NCI-H1092 treated with DMSO at 0.1 percent for 48 hours (cell line): Measurements from ENCODE around the gene FEV.
A peak's percentile ranks its signal among the peaks of the same experiment; 100 is the strongest.

Experiments used
- DNase-seq: peaks from one replicate; lab custom pipeline; 2025; lab: John Stamatoyannopoulos, UW

Gene FEV

DNA sequence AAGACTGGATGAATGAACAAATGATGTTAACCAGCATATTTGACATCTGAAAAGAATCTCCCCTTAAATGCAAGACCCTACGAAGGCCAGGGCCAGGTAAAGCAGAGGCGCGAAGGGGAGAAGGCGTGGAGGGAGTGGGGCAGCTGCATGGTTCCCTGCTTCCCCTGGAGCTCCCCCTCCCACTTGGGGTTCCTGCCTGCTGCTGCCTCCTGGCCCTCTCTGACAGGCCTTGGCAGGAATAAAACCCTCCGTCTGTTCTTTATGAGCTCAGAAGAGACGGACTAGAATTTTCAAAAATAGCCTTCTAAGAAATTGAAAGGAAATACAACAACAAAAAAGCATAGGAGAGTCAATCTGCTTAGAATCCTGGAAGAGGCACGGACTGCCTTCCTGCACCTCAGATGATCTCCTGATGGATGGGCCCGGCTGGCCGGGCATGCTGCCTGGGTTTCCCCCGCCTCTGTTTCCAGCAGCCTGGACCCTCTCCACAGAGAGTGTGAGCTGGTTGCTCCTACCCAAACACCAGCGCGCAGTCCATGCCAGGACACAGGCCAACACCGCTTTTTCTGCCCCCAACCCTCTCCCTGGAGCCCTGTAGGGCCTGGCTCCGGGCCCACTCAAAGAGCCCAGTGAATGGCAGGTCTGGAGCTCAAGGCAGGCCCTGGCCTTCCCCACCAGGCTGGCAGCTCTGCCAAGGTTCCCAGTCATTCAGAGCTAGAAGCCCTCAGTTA, 32.4 kb upstream of the FEV start:
- DNase-seq: peak; percentile 59

DNA sequence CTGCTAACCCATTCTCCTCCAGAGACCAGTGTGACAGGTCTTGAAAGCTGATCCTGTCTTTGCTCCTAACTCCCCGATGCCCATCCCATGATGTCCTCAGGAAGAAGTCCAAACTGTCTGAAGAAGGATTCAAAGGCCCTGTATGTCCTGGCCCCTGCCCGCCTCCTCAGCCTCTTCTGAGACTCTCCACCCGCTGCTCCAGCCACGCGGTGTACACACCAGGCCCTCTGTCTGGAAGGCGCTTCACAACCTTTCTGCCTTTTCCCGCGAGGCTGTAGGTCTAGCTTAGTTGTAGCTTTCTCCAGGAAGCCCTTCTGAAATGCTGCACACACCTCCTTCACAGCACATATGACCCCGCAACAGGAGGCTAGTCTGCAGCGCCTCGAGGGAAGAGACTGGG, 31.7 kb upstream of the FEV start:
- DNase-seq: no peak

- no peak for DNase-seq
Observed at GRCh38 chr2:219010873-219011272, 25.9 kb upstream of the FEV start.

DNA sequence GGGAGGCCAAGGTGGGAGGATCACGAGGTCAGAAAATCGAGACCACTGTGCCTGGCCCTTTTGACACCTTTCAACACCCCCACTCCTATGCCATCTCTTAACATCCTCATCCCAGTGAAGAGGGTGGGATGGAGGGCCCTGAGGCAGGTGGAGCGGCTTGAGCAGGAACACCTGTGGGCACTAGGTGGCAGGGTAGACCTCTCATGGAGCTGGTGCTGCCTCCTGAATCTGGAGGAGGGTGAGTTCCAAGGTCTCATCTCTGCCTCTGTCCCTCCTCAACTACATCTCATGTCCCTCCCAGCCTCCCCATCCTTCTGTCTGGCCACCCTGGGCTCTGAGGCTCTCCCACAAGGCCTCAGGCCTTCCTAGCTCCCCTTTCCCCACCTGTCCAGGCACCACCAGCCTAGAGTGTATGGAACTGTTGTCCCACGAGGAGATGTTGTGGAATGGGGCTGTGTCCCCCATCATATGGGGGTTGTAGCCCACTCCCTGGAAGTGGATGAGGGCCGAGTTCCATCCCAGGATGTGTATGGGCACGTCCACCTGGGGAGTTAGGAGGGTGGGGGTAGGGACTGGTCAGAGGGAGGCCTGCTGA, 25.3 kb upstream of the FEV start:
- peak; percentile 21 for DNase-seq

DNA sequence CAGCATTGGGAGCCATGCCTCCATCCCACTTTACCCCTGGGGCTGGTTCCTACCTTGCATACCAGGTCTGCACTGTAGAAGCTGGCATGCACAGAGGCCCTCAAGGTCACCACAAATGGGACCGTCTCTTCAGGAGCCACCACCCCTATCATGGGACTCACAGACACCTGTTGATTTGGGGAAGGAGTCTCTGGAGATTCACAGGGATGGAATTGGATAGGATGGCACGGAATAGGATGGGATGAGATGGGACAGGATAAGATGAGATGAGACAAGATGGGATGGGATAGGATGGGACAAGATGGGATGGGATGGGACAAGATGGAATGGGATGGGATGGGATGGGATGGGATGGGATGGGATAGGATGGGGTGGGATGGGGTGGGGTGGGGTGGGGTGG, 24.3 kb upstream of the FEV start:
- DNase-seq: no peak

DNA sequence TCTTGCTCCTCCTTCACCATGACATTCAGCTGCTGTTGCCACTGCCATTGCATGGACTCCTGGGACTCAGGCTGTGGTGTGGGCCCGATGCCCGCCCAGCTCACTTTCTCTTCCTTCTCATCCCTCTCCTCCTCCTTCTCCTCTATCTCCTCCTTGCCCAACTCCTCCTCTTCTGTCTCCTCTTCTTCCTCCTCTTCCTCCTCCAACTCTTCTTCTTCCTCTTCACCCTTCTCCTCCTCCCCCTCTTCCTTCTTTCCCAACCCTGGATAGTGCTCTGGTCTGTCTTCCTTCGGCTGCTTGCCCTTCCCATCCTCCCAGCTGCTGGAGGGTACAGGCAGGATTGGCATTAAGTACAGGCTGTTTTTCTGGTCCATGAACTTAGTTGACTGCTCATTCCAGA, 19.0 kb upstream of the FEV start:
- no peak for DNase-seq

DNA sequence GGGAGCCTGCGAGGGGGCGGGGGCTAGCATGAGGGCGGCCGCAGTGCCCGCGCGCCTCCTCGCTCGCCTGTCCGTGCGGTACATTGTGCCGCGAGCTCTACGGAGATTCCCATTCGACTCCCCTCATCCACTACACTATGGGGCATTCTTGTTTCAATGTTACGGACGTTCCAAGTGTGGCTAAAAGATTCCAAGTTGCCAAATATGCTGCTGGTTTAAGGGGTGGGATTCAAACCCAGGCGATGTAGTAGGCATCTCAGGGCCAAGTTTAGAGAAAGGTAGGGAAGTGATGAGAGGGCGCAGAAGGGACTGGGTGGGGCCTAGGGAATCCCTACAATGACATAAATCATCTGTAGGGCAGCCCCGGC, 18.3 kb upstream of the FEV start:
- DNase-seq: no peak

- DNase-seq: peak; percentile 72
Observed at GRCh38 chr2:219002395-219003266, 17.6 kb upstream of the FEV start.

DNA sequence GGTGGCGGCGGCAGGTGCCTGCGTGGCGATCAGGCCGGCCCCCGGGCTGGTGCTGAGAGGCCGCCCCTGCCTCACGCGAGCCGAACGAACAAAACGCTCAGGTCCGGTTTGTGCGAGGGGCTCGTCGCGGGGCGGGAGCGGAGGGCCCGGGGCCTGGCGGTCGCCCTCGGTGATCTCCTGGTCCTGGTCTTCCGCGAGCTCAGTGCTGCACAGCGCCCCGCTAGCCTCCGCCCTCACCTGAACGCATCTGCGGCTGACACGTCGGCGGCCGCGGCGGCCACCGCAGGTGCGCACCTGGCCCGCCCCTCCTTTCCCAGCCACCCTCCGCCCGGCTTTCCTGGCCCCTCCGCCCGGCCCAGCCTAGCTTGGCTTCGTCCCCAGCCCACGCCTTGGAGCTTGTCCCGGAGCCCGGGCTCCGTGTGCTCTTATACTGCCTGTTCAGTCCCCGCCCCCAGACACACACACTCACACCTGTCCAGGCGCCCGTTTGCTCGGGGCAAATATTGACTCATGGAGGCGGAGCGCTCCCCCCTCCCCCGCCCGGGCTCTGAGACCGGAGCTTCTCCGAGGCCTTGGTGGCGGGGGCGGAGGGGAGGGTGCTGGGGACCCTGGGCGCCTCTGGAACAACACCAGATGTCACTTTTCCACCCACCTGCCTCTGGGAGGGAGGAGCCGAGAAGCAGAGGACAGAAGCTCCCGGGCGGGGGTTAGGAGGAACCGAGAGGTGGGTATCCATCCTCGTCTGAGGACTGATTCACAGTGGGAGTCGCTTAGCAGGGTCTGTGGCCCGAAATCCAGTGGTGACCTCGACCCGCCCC, 16.8 kb upstream of the FEV start:
- peak; percentile 95 for DNase-seq

DNA sequence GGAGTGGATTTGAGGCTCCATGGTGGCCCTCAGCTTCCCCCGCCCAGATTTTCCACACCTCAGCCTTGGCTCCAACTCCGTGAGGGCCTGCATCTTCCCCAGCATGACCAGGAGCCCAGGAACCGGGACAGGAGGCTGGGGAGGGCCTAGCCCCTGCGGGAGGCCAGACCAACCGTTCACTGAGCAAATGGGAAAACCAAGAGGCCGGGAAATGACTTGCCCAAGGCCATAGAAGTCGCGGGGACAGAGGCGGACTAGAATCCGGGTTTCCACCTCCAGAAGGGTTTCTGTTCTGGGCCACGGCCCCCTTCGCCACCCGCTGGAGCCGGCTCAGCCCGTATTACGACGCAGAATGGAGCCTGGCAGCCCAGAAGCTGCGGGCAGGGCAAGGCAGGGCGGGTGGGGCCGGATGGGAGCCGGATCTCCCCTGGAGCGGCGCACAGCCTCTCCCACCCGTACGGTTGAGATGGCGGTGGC, 16.2 kb upstream of the FEV start:
- no peak for DNase-seq

DNA sequence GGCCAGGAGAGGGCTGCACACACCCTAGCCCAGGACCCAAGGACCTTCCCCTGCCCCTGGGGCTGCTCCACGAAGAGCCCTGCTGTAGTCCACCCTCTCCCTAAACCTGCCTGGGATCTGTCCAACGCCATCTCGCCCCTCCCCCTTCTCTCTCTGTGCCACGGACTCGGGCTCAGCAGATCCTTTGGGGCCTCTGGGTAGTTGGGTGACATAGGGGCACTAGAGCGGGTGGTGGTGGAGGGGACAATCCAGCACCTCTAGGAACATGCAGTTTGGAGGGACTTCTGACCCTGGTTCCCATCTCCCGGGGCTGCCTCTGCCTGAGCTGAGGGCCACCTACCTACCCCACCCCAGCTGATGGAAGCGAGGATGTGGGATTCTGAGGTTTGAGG, 15.6 kb upstream of the FEV start:
- no peak for DNase-seq

DNA sequence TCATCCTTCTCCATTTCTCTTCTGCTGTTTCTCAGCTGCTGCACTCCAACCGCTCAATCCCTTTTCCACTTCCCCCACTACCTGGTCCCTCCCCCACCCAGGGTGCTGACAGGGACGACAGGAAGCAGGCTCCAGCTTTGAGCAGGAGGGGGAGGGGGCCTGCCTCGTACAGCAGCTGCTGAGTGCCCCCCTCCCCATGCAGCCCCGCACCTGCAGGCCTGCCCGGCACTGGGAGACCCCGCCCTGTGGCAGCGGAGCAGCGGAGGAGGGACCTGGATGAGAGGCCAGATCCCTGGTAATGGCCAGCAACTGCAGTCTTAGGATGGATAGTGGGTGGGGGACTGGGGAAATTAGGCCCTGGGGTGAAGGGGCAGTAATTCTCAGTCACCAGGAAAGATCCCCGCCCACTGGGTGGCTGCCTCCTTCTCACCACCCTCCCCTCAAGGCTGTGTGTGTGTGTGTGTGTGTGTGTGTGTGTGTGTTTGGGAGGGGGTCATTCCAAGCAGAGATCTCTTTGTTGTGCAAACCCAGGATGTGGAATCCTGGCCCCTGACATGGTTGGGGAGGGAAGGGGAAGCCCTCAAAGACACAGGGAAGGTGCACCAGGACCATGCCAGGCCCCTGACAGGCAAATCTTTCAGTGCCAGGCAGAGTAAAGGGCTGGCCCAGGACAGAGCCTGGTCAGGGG, 15.0 kb upstream of the FEV start:
- peak; percentile 80 for DNase-seq

GRCh38 chr2:218999021-218999880, 14.3 kb upstream of the FEV start:
- DNase-seq: peak; percentile 66

DNA sequence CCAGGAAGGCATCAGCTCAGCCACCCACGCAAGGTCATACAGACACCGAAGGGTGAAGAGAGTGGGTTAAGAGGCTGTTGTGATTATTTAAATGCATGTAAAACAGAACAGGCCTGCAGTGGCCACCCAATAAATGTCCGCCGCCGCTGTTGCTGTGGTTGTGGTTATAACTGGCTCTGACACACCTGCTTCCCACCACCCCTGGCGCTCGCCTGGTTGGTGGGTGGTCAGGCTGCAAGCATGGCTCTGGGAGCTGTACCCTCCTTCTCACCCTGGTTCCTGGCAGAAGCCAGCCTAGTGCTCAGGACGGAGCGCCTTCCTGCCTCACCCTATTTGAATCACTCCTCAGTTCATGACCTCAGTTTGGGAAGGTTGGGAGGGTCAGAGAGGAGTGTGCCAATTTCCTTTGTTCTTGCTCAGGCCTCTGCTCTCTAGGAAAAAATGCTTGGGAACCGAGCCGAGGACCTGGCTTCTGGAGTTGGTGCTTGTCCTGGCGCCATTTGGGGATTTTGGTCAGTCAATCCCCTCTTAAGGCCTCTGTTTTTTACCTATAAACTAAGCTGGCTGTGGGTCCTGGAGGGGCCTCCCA, 13.5 kb upstream of the FEV start:
- peak; percentile 77 for DNase-seq

DNA sequence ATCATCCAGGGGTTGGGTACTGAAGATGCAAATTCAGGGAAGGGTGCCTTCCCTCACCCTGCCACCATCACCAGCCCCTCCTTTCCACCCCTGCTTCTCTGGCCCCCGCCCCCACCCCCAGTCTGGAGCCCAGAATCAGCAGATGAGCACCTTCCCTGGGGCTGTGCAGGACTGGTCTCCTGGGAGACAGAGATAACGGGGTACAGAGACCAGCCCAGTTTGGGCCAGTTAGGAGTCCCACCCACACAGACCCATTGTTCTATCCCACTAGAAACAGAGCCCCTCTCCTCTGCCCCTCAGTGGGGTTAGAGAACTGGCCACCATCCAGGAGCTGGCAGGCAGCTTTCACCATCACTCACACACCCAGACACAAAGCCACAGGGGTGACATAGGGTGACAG, 12.7 kb upstream of the FEV start:
- peak; percentile 83 for DNase-seq

DNA sequence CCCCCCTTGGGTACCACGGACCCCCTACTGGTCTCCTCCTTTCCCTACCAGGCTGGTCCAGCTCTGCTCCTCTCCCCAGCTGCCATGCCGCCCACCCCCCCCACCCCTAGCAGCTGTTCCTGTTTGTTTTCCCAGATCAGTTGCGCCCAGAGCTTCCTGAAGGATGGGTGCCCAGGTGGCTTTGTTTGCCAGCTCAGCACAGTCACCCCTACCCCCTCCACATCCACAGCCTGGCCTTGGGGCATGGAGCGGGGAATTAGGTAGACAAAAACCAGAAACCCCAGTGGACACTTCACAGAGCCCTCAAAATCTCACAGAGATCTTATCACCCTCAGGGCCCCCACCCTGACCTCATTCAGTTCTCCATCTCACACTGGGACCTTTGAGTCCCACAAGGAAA, 12.0 kb upstream of the FEV start:
- peak; percentile 89 for DNase-seq

DNA sequence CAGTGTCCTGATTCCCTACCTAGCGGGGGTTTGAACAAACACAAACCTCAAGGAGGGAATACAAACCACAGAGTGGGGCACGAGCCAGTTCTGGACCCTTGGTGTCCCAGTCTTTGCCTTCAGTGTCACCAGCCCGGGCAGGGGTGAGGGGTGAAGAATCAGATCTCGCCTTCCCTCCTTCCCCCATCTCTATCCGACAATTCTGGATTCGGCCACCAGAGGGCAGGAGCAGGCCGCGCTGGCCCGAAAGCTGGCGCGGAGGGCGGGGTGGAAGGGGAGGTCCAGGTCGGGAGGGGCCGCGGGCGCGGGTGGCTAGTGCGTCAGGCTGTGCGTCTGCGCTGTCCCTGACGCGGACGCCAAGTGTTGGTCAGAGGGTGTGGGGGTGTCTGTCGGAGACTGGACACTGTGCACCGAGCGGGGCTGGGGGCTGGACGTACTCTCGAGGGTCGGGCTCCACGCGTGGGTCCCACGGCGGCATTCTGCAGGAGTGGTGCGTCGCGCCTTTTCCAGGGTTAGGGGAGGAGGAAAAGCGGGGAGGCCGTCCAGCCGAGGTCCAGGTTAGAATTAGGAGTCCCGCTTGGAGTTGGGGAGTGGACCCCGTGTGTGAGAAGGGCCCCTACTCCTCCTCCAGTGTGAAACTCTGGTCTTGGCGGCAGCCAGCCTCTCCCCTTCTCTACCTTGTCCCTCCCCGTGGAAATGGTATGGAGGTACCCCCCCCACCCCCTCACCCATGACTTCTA, 11.2 kb upstream of the FEV start:
- DNase-seq: peak; percentile 86

GRCh38 chr2:218995561-218995960, 10.6 kb upstream of the FEV start:
- no peak for DNase-seq
